CD4-positive, CD25-positive, alpha-beta regulatory T cell (primary cell): ENCODE measurements around the gene ZCCHC4. TPM values are rescaled to one million over a fixed set of nuclear protein-coding genes. Genes with fewer than 3 reads are reported as not detected.
A peak's percentile ranks its signal among the peaks of the same experiment; 100 is the strongest.
"Not testable (repeated sequence)": the region's sequence is repeated elsewhere in the genome, so short reads cannot be mapped to it uniquely, and the experiment has no call there.

Experiments used
- ATAC-seq, 2 donors: fragments of 150-1000 bp; cut with Tn5 transposase; one replicate each; pipeline ENCODE4 v1.10.0; 2021; ENCODE audit warnings: low read depth in 2 of 2, moderate number of reproducible peaks in 2 of 2, moderate library complexity in 1 of 2
- DNase-seq, 3 donors: peaks; one replicate each; pipeline versions ENCODE4 v3.0.0 to v3.0.0-alpha.2; 2012 to 2022; ENCODE audit warnings: mixed read lengths in 1 of 3
- H3K27ac ChIP-seq: one replicate; pipeline ENCODE4 v1.7.0; 2013; ENCODE audit warnings: mild to moderate bottlenecking, low read length; ENCODE audit not compliant: insufficient read depth, poor library complexity, severe bottlenecking
- H3K27me3 ChIP-seq: one replicate; pipeline ENCODE4 v1.7.0; 2013; ENCODE audit warnings: low read length; ENCODE audit not compliant: control insufficient read depth, insufficient read depth
- H3K36me3 ChIP-seq: one replicate; pipeline ENCODE4 v1.7.0; 2013; ENCODE audit warnings: mild to moderate bottlenecking, low read length, moderate library complexity; ENCODE audit not compliant: control insufficient read depth, insufficient read depth
- H3K4me1 ChIP-seq: 2 replicates; pipeline ENCODE4 v1.7.0; 2013; ENCODE audit warnings: mild to moderate bottlenecking, low read length; ENCODE audit not compliant: insufficient read depth, control insufficient read depth, poor library complexity, severe bottlenecking
- H3K4me3 ChIP-seq: one replicate; pipeline ENCODE4 v1.7.0; 2013; ENCODE audit warnings: low read depth, mild to moderate bottlenecking, low read length, moderate library complexity
- H3K9me3 ChIP-seq, 2 experiments: 1 replicate in 1 of 2; 2 replicates in 1 of 2; pipeline ENCODE4 v1.7.0; 2013; ENCODE audit warnings: low read length in 2 of 2, mild to moderate bottlenecking in 1 of 2, moderate library complexity in 1 of 2; ENCODE audit not compliant: control insufficient read depth in 2 of 2
- H3K27ac Mint-ChIP-seq, 3 donors: one replicate each; pipeline ENCODE4 v1.8.0; 2020 to 2022; ENCODE audit warnings: mild to moderate bottlenecking in 3 of 3, mixed read lengths in 3 of 3, moderate library complexity in 2 of 3
- H3K27me3 Mint-ChIP-seq: one replicate; pipeline ENCODE4 v1.8.0; 2022; ENCODE audit warnings: mild to moderate bottlenecking, mixed read lengths
- H3K36me3 Mint-ChIP-seq: one replicate; pipeline ENCODE4 v1.8.0; 2020; ENCODE audit warnings: mixed read lengths
- H3K4me1 Mint-ChIP-seq, 4 donors: one replicate each; pipeline ENCODE4 v1.8.0; 2020 to 2022; ENCODE audit warnings: mixed read lengths in 4 of 4, mild to moderate bottlenecking in 1 of 4
- H3K4me3 Mint-ChIP-seq, 4 donors: one replicate each; pipeline ENCODE4 v1.8.0; 2020 to 2022; ENCODE audit warnings: mild to moderate bottlenecking in 4 of 4, mixed read lengths in 4 of 4, moderate library complexity in 3 of 4
- H3K9me3 Mint-ChIP-seq, 7 donors: one replicate each; pipeline ENCODE4 v1.8.0; 2020 to 2022; ENCODE audit warnings: mixed read lengths in 7 of 7, mild to moderate bottlenecking in 3 of 7, moderate library complexity in 2 of 7
- polyA plus RNA-seq, 4 donors: library from polyadenylated mRNA; unstranded; fragments of 300-500 nt; fragmentation: Illumina TruSeq; gene quantifications; one replicate each; pipeline ENCODE4 v1.2.3, GENCODE V29; 2021
- total RNA-seq: library from RNA; stranded (reverse); gene quantifications from one replicate; pipeline ENCODE4 v1.2.3, GENCODE V29; 2022

ZCCHC4 gene
- total and polyA plus RNA-seq, 5 donors from 2014 or later = 9.5 to 16.5 (median 11.4) TPM

- Mint-ChIP-seq H3K27me3 (no peaks in the 10 kb centered on the region), H3K9me3 (no peaks in the 10 kb centered on the region), H3K36me3 (peaks cover 9% of the 10 kb centered on the region), H3K4me1 (peaks cover 0 to 4% (median 0%) of the 10 kb centered on the region in 4 donors), H3K4me3 (no peak overlapping the region), H3K27ac (no peak overlapping the region)
- Histone ChIP-seq H3K36me3 (peaks cover 9% of the 10 kb centered on the region), H3K4me1 (no peaks in the 10 kb centered on the region), H3K9me3 (no peaks in the 10 kb centered on the region), H3K27me3 (no peaks in the 10 kb centered on the region), H3K4me3 (no peak overlapping the region), H3K27ac (no peak overlapping the region)
- DNase-seq (peak in 2 of 3 donors; percentile 39 to 70), ATAC-seq (no peak)
These were observed 54.5 kb downstream of the ZCCHC4 start for GRCh38 chr4:25367004-25367621.

GRCh38 chr4:25367877-25368276, 55.3 kb downstream of the ZCCHC4 start:
- H3K4me3 ChIP-seq = no peak overlapping the region
- peaks cover 9% of the 10 kb centered on the region for H3K36me3 Mint-ChIP-seq
- no peak overlapping the region for H3K27ac Mint-ChIP-seq
- H3K4me1 ChIP-seq = no peaks in the 10 kb centered on the region
- H3K27me3 ChIP-seq = no peaks in the 10 kb centered on the region
- no peaks in the 10 kb centered on the region for H3K9me3 ChIP-seq
- H3K27ac ChIP-seq = no peak overlapping the region
- H3K27me3 Mint-ChIP-seq = no peaks in the 10 kb centered on the region
- no peak for DNase-seq
- H3K4me3 Mint-ChIP-seq = no peak overlapping the region
- ATAC-seq = no peak
- H3K9me3 Mint-ChIP-seq = no peaks in the 10 kb centered on the region
- H3K4me1 Mint-ChIP-seq = peaks cover 0 to 4% (median 0%) of the 10 kb centered on the region in 4 donors
- H3K36me3 ChIP-seq = peaks cover 9% of the 10 kb centered on the region

GRCh38 chr4:25368315-25368714, 55.7 kb downstream of the ZCCHC4 start:
- H3K4me3 ChIP-seq = no peak overlapping the region
- H3K36me3 ChIP-seq = peaks cover 9% of the 10 kb centered on the region
- H3K27me3 ChIP-seq = no peaks in the 10 kb centered on the region
- Mint-ChIP-seq H3K4me3 (no peak overlapping the region), H3K9me3 (no peaks in the 10 kb centered on the region), H3K27ac (no peak overlapping the region), H3K4me1 (peaks cover 0 to 4% (median 0%) of the 10 kb centered on the region in 4 donors), H3K36me3 (peaks cover 9% of the 10 kb centered on the region), H3K27me3 (no peaks in the 10 kb centered on the region)
- no peak overlapping the region for H3K27ac ChIP-seq
- H3K4me1 ChIP-seq = no peaks in the 10 kb centered on the region
- DNase-seq = no peak
- ATAC-seq = no peak
- no peaks in the 10 kb centered on the region for H3K9me3 ChIP-seq

GRCh38 chr4:25370242-25370641, 57.7 kb downstream of the ZCCHC4 start:
- H3K4me1 Mint-ChIP-seq = peaks cover 0 to 2% (median under 1%) of the 10 kb centered on the region in 4 donors
- H3K4me1 ChIP-seq = no peaks in the 10 kb centered on the region
- H3K27me3 ChIP-seq = no peaks in the 10 kb centered on the region
- no peaks in the 10 kb centered on the region for H3K9me3 ChIP-seq
- H3K27ac ChIP-seq = no peak overlapping the region
- H3K36me3 ChIP-seq = peaks cover 7% of the 10 kb centered on the region
- no peak overlapping the region for H3K4me3 ChIP-seq
- no peak overlapping the region for H3K27ac Mint-ChIP-seq
- ATAC-seq (no peak), DNase-seq (no peak)
- H3K4me3 Mint-ChIP-seq = no peak overlapping the region
- no peaks in the 10 kb centered on the region for H3K27me3 Mint-ChIP-seq
- H3K36me3 Mint-ChIP-seq = peaks cover 6% of the 10 kb centered on the region
- no peaks in the 10 kb centered on the region for H3K9me3 Mint-ChIP-seq

GRCh38 chr4:25372549-25372948, 60.0 kb downstream of the ZCCHC4 start:
- not testable (repeated sequence) for H3K36me3 ChIP-seq, H3K36me3 Mint-ChIP-seq, H3K27me3 ChIP-seq, H3K27me3 Mint-ChIP-seq, H3K4me1 ChIP-seq, H3K9me3 ChIP-seq, H3K27ac ChIP-seq, H3K9me3 Mint-ChIP-seq, DNase-seq, H3K4me3 ChIP-seq, ATAC-seq
- H3K4me3 Mint-ChIP-seq = peak overlapping the region in 1 of 4 donors; percentile 82
- H3K4me1 Mint-ChIP-seq = peaks cover 0 to 11% (median 3%) of the 10 kb centered on the region in 4 donors
- H3K27ac Mint-ChIP-seq = peak overlapping the region in 1 of 3 donors; percentile 34

- Mint-ChIP-seq H3K4me3 (peak within 1 kb of the TSS in 1 of 4 donors; percentile 86), H3K9me3 (no peaks in the 10 kb centered on the region), H3K36me3 (peaks cover 4% of the 10 kb centered on the region), H3K27me3 (no peaks in the 10 kb centered on the region), H3K4me1 (peaks cover 0 to 16% (median 6%) of the 10 kb centered on the region in 4 donors), H3K27ac (peak within 1 kb of the TSS; percentile 50 to 94 (median 93))
- peaks cover 13% of the 10 kb centered on the region for H3K36me3 ChIP-seq
- H3K27ac ChIP-seq = peak within 1 kb of the TSS; percentile 65
- H3K4me3 ChIP-seq = peak within 1 kb of the TSS; percentile 83
- ATAC-seq (peak; percentile 95 to 96), DNase-seq (peak; percentile 92 to 98 (median 97))
- H3K9me3 ChIP-seq = no peaks in the 10 kb centered on the region
- peaks cover 28% of the 10 kb centered on the region for H3K4me1 ChIP-seq
- H3K27me3 ChIP-seq = no peaks in the 10 kb centered on the region
These were observed 64.4 kb downstream of the ZCCHC4 start, which contains the start of gene ANAPC4 for GRCh38 chr4:25376754-25377571. Gene ANAPC4, plus strand, starts transcription at chr4:25377263. Its CDS starts 165 bp downstream, at chr4:25377428.

GRCh38 chr4:25377572-25378436, 65.2 kb downstream of the ZCCHC4 start:
- H3K27ac Mint-ChIP-seq = peak overlapping the region in 2 of 3 donors; percentile 93 to 94
- DNase-seq = peak in 2 of 3 donors; percentile 1 to 33
- Histone ChIP-seq H3K4me3 (peak overlapping the region; percentile 83), H3K9me3 (no peaks in the 10 kb centered on the region), H3K4me1 (peaks cover 31% of the 10 kb centered on the region), H3K27ac (peak overlapping the region; percentile 65), H3K27me3 (no peaks in the 10 kb centered on the region), H3K36me3 (peaks cover 20% of the 10 kb centered on the region)
- H3K9me3 Mint-ChIP-seq = no peaks in the 10 kb centered on the region
- no peak for ATAC-seq
- H3K27me3 Mint-ChIP-seq = no peaks in the 10 kb centered on the region
- no peak overlapping the region for H3K4me3 Mint-ChIP-seq
- peaks cover 0 to 16% (median 10%) of the 10 kb centered on the region in 4 donors for H3K4me1 Mint-ChIP-seq
- H3K36me3 Mint-ChIP-seq = peaks cover 8% of the 10 kb centered on the region
